Gastrocnemius medialis (tissue), 4 donors: ENCODE data around the gene ANO10. TPM values are rescaled to one million over a fixed set of nuclear protein-coding genes. Genes with fewer than 3 reads are reported as not detected.

ENCODE experiments used
- ATAC-seq, 2 donors: fragments of 150-250 bp; one replicate each; pipeline ENCODE4 v1.9.1; 2016
- DNase-seq, 2 donors: peaks; one replicate each; pipeline ENCODE4 v3.0.0-alpha.2; 2019
- H3K27ac ChIP-seq, 4 donors: fragments of 200-600 bp; sonication (generic); 1 replicate in 1 of 4; 2 replicates in 3 of 4; pipeline ENCODE4 v1.5.1; 2016 to 2018; ENCODE audit warnings: mild to moderate bottlenecking in 2 of 4, moderate library complexity in 1 of 4
- H3K27me3 ChIP-seq, 3 donors: fragments of 200-600 bp; sonication (generic) in 2 of 3; 1 replicate in 1 of 3; 2 replicates in 2 of 3; pipeline versions ENCODE4 v1.5.1 to v1.6.0; 2016 to 2019; ENCODE audit warnings: mild to moderate bottlenecking in 1 of 3, moderate library complexity in 1 of 3
- H3K36me3 ChIP-seq, 2 donors: fragments of 200-600 bp; sonication (generic) in 1 of 2; one replicate each; pipeline ENCODE4 v1.5.1; 2017 to 2018
- H3K4me1 ChIP-seq, 2 donors: fragments of 200-600 bp; sonication (generic) in 1 of 2; one replicate each; pipeline ENCODE4 v1.5.1; 2016 to 2017; ENCODE audit warnings: mild to moderate bottlenecking in 2 of 2
- H3K4me3 ChIP-seq, 4 donors: fragments of 200-600 bp; sonication (generic) in 3 of 4; 1 replicate in 1 of 4; 2 replicates in 3 of 4; pipeline ENCODE4 v1.5.1; 2016 to 2019; ENCODE audit warnings: mild to moderate bottlenecking in 2 of 4
- H3K9me3 ChIP-seq, 3 donors: fragments of 200-600 bp; sonication (generic) in 2 of 3; 1 replicate in 1 of 3; 2 replicates in 2 of 3; pipeline ENCODE4 v1.5.1; 2016 to 2019
- POLR2A ChIP-seq, 2 donors: fragments of 450-650 bp; IDR thresholded peaks; one replicate each; pipeline ENCODE4 v1.6.1; 2017; ENCODE audit warnings: antibody characterized with exemption in 2 of 2, mild to moderate bottlenecking in 2 of 2, moderate library complexity in 2 of 2
- in situ Hi-C, 4 donors: fragments of 200-750 bp; cut with MboI; loops; one replicate each; pipeline versions ENCODE4 v1.15.0 to v1.8.0; 2017; ENCODE audit warnings: low sequenced_read_pairs in 4 of 4
- intact Hi-C: fragments of 100-400 bp; cut with DNase I; formaldehyde crosslinking; loops from one replicate; pipeline ENCODE4 v1.15.1; 2023; ENCODE audit warnings: low total_unique reads
- total RNA-seq, 4 donors: library from RNA; depleted of rRNA; stranded (reverse); fragments of >200 nt; gene quantifications; one replicate each; pipeline versions ENCODE4 v1.1.0 to v1.2.3, GENCODE V29; 2016
- TF ChIP-seq, protein P1 (sequence below), 5 experiments: fragments of 450-650 bp in 3 of 5; fragments of 200-600 bp in 2 of 5; sonication (generic) in 2 of 5; IDR thresholded peaks in 4 of 5; conservative IDR thresholded peaks in 1 of 5; 1 replicate in 4 of 5; 2 replicates in 1 of 5; pipeline ENCODE4 v1.5.1; 2016 to 2019; ENCODE audit warnings: antibody characterized with exemption in 5 of 5, mild to moderate bottlenecking in 3 of 5, moderate library complexity in 3 of 5

Gene ANO10
- total RNA-seq, 4 donors from 2014 or later, result 6.9 to 8.1 (median 7.8) TPM

DNA sequence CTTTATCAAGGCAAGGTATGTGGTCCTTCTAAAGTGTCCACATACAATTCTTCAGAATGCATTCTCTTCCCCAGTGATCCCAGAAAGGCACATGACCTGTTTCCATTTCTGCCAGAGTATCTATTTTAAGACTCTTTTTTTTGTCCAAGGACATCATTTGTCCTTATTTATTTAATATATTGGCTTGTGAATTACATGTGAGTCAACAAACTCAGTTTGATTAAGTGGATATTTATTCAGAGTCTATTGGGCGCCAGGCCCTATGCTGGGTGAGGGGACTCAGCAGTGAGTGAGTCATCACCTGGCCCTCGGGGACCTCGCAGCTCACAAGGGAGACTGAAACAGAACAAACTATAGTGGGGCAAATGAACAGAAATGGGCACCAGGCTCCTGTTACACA lies 198.7 kb downstream of the ANO10 start:
- ATAC-seq (peak; percentile 71 to 77), DNase-seq (peak; percentile 32 to 63)
- Histone ChIP-seq H3K27ac (peak overlapping the region; percentile 63 to 81 (median 74)), H3K9me3 (no peaks in the 10 kb centered on the region), H3K4me3 (no peak overlapping the region), H3K4me1 (peaks cover 29 to 43% of the 10 kb centered on the region in 2 donors), H3K27me3 (no peaks in the 10 kb centered on the region), H3K36me3 (no peaks in the 10 kb centered on the region)
- TF ChIP-seq, protein P1, sequence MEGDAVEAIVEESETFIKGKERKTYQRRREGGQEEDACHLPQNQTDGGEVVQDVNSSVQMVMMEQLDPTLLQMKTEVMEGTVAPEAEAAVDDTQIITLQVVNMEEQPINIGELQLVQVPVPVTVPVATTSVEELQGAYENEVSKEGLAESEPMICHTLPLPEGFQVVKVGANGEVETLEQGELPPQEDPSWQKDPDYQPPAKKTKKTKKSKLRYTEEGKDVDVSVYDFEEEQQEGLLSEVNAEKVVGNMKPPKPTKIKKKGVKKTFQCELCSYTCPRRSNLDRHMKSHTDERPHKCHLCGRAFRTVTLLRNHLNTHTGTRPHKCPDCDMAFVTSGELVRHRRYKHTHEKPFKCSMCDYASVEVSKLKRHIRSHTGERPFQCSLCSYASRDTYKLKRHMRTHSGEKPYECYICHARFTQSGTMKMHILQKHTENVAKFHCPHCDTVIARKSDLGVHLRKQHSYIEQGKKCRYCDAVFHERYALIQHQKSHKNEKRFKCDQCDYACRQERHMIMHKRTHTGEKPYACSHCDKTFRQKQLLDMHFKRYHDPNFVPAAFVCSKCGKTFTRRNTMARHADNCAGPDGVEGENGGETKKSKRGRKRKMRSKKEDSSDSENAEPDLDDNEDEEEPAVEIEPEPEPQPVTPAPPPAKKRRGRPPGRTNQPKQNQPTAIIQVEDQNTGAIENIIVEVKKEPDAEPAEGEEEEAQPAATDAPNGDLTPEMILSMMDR (IDR thresholded peaks at IDR 0.05 in 4 of 5, conservative IDR thresholded peaks at IDR 0.05 in 1 of 5), result no peak
- no peak for TF ChIP-seq POLR2A (IDR thresholded peaks at IDR 0.05)
- intact Hi-C loops (no loop called here), in situ Hi-C loops (no loop called here)

- no peaks in the 10 kb centered on the region for H3K9me3 ChIP-seq
- intact Hi-C loops (no loop called here), in situ Hi-C loops (no loop called here)
- no peak overlapping the region for H3K4me3 ChIP-seq
- H3K4me1 ChIP-seq, result peaks cover 12 to 26% of the 10 kb centered on the region in 2 donors
- DNase-seq (no peak), ATAC-seq (peak in 1 of 2 donors; percentile 35)
- H3K27ac ChIP-seq, result peak overlapping the region; percentile 2 to 72 (median 59)
- no peaks in the 10 kb centered on the region for H3K27me3 ChIP-seq
- TF ChIP-seq POLR2A (IDR thresholded peaks at IDR 0.05), result no peak
- TF ChIP-seq, protein P1 (IDR thresholded peaks at IDR 0.05 in 4 of 5, conservative IDR thresholded peaks at IDR 0.05 in 1 of 5), result no peak
- no peaks in the 10 kb centered on the region for H3K36me3 ChIP-seq
Observed at GRCh38 chr3:43418601-43419272, 203.1 kb downstream of the ANO10 start.

DNA sequence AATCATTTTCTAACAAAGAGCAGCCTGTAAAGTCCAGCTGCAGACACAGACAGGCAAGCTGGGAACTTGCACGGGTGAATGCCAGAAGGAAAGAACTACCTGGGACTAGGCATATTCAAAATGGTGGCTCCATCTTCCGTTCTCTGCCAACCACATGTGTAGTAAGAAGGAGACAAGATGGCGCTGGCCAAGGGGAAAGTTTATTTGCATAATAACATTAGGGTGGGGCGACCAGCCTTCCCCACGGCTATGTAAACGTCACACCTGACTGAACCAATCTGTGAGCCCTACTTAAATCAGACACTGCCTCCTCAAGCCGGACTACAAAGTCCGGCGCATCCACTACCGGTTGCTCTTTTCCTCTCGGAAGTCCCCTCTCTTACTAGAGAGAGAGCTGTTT lies 204.7 kb downstream of the ANO10 start:
- H3K9me3 ChIP-seq, result no peaks in the 10 kb centered on the region
- TF ChIP-seq, protein P1 (IDR thresholded peaks at IDR 0.05 in 4 of 5, conservative IDR thresholded peaks at IDR 0.05 in 1 of 5), result no peak
- no peak for TF ChIP-seq POLR2A (IDR thresholded peaks at IDR 0.05)
- H3K27ac ChIP-seq, result no peak overlapping the region
- H3K4me3 ChIP-seq, result no peak overlapping the region
- DNase-seq (no peak), ATAC-seq (no peak)
- H3K36me3 ChIP-seq, result no peaks in the 10 kb centered on the region
- no peaks in the 10 kb centered on the region for H3K27me3 ChIP-seq
- H3K4me1 ChIP-seq, result peaks cover 0 to 17% of the 10 kb centered on the region in 2 donors
- in situ Hi-C loops, result no loop called here
- intact Hi-C loops, result no loop called here

- TF ChIP-seq, protein P1 (IDR thresholded peaks at IDR 0.05 in 4 of 5, conservative IDR thresholded peaks at IDR 0.05 in 1 of 5), result no peak
- no peak for TF ChIP-seq POLR2A (IDR thresholded peaks at IDR 0.05)
- H3K4me3 ChIP-seq, result no peak overlapping the region
- no peaks in the 10 kb centered on the region for H3K9me3 ChIP-seq
- in situ Hi-C loops, result no loop called here
- peaks cover 0 to 17% of the 10 kb centered on the region in 2 donors for H3K4me1 ChIP-seq
- H3K27me3 ChIP-seq, result no peaks in the 10 kb centered on the region
- intact Hi-C loops, result no loop called here
- no peak overlapping the region for H3K27ac ChIP-seq
- DNase-seq (no peak), ATAC-seq (no peak)
- no peaks in the 10 kb centered on the region for H3K36me3 ChIP-seq
Observed at GRCh38 chr3:43415088-43415487, 206.7 kb downstream of the ANO10 start.
